CD4-positive, alpha-beta T cell treated with Interleukin-17A for 1 hour (primary cell): ENCODE measurements around the gene MSL1.

ENCODE experiments used
- DNase-seq: peaks from one replicate; pipeline ENCODE4 v3.0.0-alpha.2; 2020

Gene MSL1

DNA sequence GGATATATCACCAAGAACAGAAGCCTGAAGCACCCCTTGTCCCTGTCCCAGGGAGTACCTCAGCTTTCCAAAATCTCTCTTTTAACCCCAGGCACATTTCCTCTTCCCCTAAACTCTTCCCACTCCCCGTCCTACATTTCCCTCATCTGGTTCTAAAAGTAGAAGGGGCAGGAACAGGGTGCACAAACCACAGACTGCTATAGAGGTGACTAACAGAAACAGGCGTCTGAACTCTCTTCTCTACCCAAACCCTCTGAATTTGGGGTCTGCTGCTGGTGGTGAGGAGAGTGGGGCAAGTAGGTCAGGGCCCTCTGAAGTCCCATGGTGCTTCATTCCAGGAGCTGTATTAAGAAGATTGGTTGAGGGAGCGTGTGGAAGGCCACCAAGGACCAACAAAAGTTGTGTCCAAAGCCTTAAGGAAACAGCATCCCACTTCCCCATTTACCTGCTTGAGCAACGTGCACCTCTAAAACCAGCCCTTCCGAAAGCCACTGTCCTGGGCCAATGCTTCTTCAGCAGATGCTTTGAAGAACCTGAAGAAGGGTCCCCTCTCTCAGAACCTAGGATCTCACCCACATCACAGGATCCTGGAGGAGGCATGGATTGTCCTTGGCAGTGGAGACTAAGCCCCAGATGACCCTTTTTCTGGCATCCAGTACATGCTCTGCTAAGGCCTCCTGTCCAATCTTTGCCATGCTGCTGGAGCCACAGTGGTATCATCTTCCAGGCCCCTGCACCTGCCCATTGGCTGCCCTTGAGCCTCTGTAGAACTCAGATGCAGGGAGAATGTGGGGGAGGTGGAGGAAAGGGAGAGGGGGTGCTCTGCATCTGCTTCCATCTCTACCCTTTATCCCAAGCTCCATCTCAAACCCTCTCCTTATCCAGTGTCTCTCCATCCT, 15.7 kb upstream of the MSL1 start:
- no peak for DNase-seq

DNA sequence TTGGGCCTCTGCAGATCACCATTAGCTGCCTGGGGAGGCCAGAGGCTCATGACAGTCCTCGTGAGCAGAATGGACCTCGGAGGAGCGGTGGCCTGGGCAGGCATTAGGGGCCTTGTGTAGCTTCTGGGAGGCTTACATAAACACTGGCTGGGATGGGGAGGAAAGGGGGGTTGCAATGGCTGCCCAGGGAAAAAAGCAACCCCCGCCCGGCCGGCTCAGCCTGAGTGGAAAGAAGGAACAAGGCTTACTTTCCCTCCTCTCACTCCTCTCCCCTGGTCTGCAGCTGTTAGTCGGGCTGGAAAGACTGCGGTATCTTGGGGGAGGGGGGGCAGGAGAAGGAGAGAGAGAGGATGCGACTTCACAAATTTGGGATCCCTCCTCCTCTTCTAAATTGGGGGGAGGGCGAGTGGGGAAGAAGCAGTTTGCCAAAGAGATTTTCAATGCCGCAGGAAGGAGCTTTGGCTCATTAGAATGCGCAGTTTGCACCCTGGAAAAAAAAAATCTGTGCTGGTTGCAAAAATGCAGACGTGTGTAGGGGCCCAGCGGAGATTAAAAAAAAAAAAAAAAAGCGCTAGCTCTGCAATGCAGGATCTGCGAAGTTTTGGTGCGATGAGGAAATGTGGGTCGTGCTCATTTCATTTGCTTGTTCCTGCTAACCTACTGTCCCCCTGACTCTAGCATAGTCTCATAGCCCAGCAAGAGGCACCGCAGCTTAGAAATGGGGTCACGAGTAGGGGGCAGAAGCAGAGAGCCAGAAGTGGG, 14.8 kb upstream of the MSL1 start:
- DNase-seq = peak; percentile 33

- peak; percentile 31 for DNase-seq
These were observed 14.1 kb upstream of the MSL1 start for GRCh38 chr17:40107522-40108174.

DNA sequence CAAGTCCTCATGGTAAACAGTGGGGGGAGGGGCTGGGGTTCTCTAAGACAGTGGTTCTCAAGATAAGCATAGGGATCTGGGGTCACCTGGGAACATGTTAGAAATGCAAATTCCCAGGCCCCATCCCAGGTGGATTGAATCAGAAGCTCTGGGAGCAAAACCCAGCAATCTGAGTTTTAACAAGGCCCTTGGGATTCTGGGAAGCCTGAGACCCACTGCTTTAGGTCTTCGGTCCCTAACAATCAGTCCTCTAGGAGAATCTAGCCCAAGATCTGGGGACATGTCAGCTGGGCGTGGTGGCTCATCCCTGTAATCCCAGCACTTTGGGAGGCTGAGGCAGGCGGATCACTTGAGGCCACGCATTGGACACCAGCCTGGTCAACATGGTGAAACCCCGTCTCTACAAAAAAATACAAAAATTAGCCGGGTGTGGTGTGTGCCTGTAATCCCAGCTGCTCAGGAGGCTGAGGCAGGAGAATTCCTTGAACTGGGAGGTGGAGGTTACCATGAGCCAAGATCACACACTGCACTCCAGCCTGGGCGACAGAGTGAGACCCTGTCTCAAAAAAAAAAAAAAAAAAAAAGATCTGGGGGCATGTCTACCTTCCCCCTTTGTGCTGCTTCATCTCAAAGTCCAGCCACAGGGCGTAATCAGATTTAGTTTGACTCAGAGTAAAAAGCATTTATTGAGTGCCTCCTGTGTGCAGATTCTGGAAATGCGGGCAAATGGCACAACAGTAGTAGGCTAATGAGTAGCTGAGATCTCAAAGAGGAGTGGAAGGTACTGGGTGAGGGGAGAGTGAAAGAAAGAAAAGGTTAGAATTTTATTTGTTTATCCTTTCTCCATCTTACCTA, 12.6 kb upstream of the MSL1 start:
- DNase-seq = peak; percentile 38

DNA sequence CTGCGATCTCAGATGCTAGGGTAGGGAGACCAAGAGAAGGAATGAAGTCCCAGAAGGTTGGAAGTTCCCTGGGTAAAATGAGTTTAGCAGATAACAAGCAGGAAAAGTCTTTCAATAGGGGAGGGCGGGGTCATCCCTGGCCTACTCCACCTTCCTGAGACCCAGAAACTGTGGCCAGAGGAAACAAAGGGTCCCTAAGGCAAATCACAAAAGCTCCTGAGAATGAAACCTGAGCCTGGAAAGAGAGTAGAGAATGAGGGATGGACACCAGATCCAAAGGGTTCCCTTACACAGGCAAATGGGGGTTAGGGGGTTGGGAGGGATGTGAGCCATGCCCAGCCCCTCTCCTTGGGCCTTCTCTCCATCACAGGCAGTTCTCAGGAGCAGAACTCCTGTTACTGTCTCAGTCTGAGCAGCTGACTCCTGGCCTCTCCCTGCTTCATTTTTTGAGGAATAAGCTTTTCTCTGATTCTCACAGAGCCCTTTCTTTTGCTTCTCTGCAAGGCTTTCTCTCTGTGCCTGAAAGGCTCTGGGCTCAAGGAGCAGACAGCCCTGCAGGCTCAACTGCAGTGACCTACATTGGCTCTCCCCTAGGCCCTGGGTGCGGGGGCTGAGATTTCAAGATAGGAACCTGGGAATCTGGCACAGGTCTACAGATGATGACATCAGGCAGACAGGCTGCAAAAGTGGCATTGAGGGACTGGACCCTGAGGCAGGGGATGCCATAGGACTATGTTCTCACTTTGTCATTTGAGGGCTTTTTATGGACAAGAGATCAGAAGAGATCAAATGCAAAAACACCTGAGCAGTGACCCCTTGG, 11.5 kb upstream of the MSL1 start:
- no peak for DNase-seq

- DNase-seq = peak; percentile 80
These were observed 10.3 kb upstream of the MSL1 start for GRCh38 chr17:40111221-40112128.

GRCh38 chr17:40112191-40112711, 9.5 kb upstream of the MSL1 start:
- DNase-seq = no peak

DNA sequence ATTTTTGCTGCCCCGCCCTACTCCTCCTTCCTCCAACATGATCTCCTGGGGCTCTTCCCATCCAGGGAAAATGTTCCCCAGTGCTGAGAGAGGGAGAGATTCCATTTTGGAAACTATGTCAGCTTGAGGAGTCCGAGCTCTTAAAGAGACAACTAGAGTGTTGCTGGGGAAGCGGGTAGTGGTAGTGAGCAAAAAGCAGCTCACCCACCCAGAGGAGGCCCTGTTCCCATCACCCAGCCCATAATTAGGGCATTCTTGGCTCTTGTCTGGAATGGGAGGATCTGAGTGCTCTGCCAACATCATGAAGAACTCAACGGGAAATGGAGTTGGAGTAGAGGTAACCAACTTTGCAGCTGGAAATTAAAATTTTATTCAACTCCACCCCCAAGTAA, 9.1 kb upstream of the MSL1 start:
- DNase-seq = no peak

DNA sequence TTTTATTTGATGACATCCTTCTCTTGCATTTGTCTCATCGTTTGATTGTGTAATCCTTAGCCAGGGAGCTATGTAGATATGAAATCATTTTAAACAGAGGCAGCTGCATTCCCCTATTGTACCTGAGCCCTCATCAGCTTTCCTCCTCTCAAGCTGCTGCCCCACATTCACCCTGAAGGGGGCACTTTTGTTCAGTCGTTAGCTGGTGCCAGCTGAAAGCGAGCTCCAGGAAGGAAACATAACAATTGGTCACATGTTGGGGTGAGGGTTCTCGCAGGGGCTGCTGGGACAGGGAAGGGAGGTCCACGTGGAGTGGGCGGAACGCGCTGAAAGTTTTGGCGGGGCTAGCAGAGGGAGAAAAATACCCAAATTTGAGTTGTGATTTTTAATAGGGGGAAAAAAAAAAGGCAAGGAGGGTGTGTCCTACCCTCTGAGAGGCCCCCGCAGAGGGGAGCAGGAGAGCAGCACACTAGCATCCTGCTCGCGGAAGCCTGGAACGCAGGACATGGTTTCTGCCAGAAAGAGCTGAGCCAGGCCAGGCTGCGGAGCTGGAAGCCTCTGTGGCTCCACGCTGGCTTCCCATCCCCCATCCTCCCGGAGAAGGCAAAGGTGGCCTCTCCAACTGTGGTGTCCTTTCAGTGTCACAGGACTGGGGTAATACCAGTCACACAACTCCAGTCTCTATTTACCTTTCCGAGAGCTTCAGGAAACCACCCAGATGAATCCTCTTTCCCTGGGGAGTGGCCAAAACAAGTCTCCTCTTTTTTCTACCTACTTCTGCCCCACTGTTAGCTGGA, 8.5 kb upstream of the MSL1 start:
- peak; percentile 97 for DNase-seq

DNA sequence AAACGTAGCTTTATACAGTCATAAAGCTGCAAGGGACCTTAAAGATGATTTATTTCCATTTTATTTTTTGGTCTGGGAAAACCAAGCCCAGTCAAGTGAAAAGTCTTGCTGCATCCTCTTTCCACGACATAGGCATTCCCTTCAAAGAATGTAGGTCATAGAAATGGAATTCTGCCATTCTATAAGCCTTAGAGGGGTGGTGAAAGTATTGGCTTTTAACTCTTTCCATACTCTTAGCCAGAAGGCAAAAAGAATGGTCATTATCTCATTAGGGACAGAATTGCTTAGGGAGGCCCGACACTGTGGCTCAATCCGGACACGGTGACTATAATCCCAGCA, 7.9 kb upstream of the MSL1 start:
- no peak for DNase-seq

DNA sequence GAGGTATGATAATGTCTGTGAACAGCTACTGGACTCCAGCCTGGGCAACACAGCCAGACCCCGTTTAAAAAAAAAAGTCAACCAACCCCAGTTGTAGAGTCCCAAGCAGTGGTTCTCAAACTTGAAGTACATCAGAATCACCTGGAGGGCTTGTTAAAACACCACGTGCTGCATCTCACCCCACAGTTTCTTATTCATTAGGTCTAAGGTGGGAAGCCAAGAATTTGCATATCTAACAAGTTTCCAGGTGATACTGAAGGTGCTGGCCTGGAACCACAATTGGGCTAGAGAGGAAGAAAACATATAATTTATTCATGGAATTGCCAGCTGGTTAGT, 6.7 kb upstream of the MSL1 start:
- DNase-seq = no peak

- DNase-seq = no peak
These were observed 596 bp downstream of the MSL1 start for GRCh38 chr17:40122136-40122998.

GRCh38 chr17:40122999-40123810, 1.4 kb downstream of the MSL1 start:
- peak; percentile 64 for DNase-seq

GRCh38 chr17:40123811-40124114, 2.0 kb downstream of the MSL1 start:
- no peak for DNase-seq

- no peak for DNase-seq
These were observed 2.7 kb downstream of the MSL1 start for GRCh38 chr17:40124279-40125141.

- no peak for DNase-seq
These were observed 7.7 kb downstream of the MSL1 start for GRCh38 chr17:40129498-40129897.
